Dedifferentiated amniotic fluid mesenchymal stem cell (primary cell): ENCODE measurements around the gene BAZ1B.
"Not testable (repeated sequence)": the region's sequence is repeated elsewhere in the genome, so short reads cannot be mapped to it uniquely, and the experiment has no call there.

Experiments
- DNase-seq: peaks from one replicate; pipeline ENCODE4 v3.0.0-alpha.2; 2016; ENCODE audit errors: extremely low spot score

Gene BAZ1B

GRCh38 chr7:73426016-73426415, 96.1 kb downstream of the BAZ1B start:
- no peak for DNase-seq

GRCh38 chr7:73425356-73425983, 96.6 kb downstream of the BAZ1B start:
- no peak for DNase-seq

DNA sequence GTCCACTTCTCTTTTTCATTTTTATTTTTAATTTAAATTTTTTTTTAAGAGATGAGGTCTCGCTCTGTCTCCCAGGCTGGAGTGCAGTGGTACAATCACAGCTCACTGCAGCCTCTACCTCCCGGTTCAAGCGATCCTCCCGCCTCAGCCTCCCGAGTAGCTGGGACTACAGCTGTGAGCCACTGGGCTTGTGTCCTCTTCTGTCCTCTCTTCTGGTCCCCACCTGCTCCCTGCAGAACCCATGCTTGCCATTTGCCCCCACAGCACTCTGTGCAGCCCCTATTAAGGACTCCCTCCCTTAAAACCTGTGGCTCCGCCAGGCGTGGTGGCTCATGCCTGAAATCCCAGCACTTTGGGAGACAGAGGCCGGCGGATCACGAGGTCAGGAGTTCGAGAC, 97.6 kb downstream of the BAZ1B start:
- no peak for DNase-seq

GRCh38 chr7:73423519-73424488, 98.3 kb downstream of the BAZ1B start:
- no peak for DNase-seq

GRCh38 chr7:73420610-73421009, 101.5 kb downstream of the BAZ1B start:
- not testable (repeated sequence) for DNase-seq

DNA sequence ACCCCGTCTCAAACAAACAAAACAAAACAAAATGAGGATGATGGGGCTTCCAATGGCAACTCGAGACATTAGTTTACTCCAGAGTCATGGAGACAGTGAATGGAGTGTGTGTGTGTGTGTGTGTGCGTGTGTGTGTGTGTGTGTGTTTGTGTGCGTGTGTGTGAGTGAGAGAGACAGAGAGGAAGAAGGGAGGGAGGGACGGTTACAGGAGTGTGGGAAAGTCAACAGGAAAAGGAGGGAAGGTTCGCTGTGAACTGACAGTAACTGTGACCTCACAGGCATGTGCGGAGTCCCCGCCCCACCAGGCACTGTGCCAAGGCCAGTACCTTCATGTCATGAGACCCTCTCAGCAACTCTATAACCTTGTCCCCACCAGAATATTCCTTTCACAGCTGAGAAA, 102.1 kb downstream of the BAZ1B start:
- not testable (repeated sequence) for DNase-seq

DNA sequence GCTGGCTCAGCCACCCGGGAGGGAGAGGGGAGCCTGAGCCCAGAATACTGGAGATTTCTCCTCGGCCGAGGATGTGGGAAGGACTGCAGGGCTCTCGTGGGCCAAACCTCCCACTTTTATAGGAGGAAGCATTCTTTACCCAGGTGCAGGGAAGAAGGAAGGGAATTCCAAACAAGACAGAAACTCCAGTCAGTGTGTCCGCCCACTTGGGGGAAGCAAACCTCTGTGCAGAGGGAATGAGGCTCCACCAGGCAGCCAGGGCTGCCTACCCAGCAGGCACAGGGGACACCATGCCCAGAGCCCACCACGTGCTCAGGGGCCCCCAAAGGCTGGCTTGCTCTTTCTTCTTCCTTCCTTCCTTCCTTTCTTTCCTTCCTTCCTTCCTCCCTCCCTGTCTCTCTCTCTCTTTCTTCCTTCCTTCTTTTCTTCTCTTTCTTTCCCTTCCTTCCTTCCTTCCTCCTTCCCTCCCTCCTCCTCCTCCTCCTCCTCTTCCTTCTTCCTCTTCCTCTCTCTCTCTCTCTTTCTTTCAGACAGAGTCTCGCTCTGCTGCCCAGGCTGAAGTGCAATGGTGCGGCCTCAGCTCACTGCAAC, 103.9 kb downstream of the BAZ1B start:
- no peak for DNase-seq

DNA sequence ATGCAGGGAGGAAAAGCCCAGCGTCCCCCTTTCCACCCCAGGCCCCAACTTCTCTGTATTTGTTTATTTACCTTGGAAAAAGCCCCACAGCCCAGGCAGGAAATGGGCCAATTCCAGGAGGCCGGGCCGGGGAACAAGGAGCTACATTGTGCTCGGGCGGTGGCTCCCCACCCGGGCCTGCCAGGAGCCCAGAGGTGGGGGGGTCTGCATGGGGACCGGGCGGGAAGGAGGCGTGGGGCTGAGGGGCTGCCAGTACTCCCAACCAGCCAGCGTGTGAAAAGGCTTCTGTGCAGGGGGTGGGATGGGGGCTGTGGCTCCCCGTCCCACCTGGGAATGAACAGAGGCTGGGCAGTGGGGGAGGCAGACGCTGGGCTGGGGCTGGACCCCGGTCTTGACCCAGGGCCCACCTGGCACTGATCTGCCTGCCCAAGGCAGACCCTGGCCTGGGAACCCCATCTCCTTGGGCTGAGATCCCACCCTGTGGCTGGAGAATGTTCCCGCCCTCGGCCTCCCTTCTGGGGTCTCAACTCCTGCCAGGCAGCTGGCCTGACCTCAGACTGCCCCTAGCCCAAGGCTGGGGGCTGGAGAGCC, 111.5 kb downstream of the BAZ1B start:
- DNase-seq, result not testable (repeated sequence)

- DNase-seq, result not testable (repeated sequence)
Observed at GRCh38 chr7:73404860-73405259, 117.2 kb downstream of the BAZ1B start.

- peak; percentile 69 for DNase-seq
Observed at GRCh38 chr7:73399185-73400050, 122.7 kb downstream of the BAZ1B start.

GRCh38 chr7:73397521-73398281, 124.4 kb downstream of the BAZ1B start:
- no peak for DNase-seq

DNA sequence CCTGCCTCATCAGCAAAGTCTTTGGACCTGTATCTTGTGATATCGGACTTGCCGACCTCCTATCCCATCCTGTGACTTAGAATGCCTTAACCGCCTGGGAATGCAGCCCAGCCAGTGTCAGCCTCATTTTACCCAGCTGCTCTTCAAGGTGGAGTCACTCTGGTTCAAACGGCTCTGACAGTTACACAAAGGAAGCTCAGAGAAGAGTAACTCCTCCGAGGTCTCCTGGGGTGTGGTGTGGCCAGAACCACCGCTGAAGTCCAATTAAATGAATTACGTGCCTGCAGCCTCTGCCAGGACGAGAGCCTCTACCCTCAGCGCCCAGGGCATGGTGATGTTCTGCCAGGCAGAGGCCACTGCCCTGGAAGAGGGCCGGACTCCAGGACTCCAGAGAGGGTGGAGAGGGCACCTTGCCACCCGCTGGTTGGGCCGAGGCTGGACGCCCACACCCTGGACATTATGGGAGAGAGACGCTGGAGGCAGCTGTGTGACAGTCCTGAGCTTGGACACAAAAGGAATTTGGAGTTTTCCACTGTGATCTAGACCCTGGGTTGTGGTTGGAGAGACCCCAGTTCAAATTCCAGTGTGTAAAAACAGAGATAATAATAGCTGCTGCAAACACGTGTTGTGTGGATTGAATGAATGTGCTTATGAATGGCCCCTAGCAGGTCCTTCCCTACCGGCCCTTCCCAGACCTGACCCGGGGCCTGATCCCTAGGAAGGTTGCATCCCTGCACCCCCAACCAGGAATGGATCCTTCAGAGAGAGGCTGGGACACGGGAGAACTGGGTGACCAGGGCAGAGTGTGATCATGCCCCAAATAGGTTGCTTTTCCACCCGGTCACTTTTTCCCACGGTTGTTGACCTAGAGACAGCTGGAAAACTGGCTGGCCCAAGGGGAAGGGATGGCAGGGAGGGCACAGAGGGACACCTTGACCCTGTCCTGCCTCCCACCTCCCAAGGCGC, 126.3 kb downstream of the BAZ1B start:
- DNase-seq, result no peak

GRCh38 chr7:73394422-73394821, 127.7 kb downstream of the BAZ1B start:
- DNase-seq, result no peak

GRCh38 chr7:73391396-73391795, 130.7 kb downstream of the BAZ1B start:
- no peak for DNase-seq
